NCI-H128 (cell line): ENCODE measurements around the gene KDM3B.
"Not testable (repeated sequence)": the region's sequence is repeated elsewhere in the genome, so short reads cannot be mapped to it uniquely, and the experiment has no call there.

ENCODE experiments used
- DNase-seq: peaks from one replicate; lab custom pipeline; 2025; ENCODE audit not compliant: unreplicated experiment; lab: John Stamatoyannopoulos, UW

The KDM3B gene

GRCh38 chr5:138466900-138467710, 114.6 kb downstream of the KDM3B start:
- no peak for DNase-seq

DNA sequence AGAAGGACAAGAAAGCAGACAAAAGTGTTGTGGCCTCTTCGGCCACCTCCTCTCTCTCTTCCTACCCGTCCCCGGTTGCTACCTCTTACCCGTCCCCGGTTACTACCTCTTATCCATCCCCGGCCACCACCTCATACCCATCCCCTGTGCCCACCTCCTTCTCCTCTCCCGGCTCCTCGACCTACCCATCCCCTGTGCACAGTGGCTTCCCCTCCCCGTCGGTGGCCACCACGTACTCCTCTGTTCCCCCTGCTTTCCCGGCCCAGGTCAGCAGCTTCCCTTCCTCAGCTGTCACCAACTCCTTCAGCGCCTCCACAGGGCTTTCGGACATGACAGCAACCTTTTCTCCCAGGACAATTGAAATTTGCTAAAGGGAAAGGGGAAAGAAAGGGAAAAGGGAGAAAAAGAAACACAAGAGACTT, 115.2 kb downstream of the KDM3B start:
- DNase-seq, result no peak

GRCh38 chr5:138468133-138468965, 115.9 kb downstream of the KDM3B start:
- DNase-seq, result no peak

DNA sequence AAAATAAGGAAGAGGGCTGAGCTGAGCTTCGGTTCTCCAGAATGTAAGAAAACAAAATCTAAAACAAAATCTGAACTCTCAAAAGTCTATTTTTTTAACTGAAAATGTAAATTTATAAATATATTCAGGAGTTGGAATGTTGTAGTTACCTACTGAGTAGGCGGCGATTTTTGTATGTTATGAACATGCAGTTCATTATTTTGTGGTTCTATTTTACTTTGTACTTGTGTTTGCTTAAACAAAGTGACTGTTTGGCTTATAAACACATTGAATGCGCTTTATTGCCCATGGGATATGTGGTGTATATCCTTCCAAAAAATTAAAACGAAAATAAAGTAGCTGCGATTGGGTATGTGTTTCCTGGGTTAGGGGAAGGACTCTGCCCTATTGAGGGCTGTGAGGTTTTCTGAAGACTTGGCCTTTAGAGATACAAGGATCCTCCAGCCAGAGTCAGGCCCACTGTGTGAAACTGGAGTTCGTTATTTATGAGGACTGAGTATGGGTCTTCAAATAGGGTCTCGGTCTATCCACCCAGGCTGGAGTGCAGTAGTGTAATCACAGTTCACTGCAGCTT, 116.6 kb downstream of the KDM3B start:
- DNase-seq, result no peak

DNA sequence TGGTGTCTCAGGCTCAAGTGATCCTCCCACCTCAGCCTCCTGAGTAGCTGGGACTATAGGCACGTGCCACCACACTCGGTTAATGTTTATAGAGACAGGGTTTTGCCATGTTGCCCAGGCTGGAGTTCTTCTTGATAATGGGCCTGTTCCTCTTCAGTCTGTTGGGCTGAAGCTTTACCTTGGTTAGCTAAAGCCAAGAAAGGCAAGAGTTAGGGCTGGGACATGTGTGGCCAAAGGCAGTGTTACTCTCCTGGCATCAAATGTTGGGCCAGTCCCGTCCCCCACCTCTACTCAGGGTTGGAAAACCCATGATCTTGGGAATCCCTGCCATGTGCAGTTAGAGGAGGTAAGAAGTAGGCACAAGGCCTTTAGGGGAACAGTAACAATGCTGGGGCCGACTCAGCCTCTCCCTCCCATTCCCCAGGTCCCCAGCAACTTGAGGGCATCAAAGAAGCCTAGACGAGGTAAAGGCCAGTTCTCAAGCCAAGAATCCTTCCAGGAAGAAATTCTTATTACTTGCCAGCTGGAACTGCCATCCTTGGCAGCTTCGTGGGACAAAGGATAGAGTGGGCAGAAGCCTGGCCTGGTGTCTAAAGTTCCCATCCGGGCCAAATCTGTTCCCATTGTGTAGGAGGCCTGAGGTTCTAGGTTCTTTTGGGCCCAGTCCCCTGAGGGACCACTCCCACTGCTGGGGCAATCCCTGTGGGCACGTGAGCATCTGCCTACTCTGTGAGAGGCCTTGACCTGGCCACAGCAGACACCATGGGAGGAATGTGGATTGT, 117.2 kb downstream of the KDM3B start:
- no peak for DNase-seq

DNA sequence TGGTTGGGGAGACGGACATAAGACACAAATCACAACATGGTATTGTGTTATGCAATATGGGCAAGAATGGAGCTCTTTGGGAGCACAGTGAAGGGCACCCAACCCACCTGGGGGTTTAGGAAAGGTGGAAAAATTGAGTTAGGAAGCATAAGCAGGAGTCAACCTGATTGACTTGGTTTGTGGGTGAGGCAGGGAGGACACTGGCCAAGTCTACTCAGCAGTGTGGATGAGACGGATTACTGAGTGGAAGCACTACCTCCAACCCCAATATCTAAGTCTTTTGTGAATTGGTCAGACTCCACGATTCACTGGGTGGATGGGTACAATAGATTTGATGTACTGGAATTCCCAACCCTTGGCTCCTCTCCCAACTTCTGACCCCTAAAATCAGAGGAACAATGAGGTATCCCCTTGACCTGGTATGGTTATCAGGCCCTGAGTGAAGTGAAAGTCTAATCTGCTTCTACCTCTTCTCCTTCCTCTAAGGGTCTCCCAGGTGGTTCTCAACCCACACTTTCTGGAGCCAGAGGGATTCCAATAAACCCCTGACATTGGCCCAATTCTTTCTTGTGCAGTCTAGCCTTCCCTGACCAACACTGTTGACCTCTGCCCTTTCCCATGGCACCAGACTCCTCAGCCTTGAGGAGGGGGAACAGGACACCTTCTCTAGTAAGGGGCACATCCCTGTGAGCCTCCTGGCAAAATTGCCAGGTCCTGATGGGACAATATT, 118.0 kb downstream of the KDM3B start:
- DNase-seq, result no peak

DNA sequence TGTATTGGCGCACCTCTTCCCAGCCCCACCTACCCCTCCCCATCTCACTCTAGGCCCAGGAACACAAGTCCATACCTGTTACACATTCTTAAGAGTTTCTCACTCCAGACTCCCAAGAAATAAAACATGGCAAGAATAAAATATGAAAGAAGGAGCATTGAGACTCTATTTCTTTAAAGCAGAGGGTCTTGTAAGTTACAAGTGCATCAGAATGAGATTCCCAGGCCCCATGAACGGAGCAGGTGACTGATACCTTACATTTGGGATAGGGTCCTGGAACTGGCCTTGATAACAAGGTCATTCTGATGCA, 118.5 kb downstream of the KDM3B start:
- DNase-seq, result no peak

DNA sequence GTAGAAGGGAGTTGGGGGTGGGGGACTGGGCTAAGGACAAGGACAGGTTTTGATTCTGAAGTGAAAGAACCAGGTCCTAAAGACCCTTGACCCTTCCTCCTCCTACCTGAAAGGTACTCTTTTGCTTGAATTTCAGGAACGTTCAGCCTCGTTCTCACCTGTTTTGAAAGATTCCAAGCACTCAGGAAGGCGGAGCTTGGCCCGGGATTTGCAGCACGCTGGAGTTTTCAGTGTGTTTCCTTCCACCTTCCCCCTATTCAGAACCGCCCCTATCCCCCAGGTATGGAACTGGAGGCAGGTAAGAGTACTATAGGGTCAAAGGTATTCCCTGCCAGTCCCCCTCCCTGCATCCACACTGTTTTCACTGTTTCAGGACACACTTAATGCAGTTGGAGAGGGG, 119.9 kb downstream of the KDM3B start:
- no peak for DNase-seq

DNA sequence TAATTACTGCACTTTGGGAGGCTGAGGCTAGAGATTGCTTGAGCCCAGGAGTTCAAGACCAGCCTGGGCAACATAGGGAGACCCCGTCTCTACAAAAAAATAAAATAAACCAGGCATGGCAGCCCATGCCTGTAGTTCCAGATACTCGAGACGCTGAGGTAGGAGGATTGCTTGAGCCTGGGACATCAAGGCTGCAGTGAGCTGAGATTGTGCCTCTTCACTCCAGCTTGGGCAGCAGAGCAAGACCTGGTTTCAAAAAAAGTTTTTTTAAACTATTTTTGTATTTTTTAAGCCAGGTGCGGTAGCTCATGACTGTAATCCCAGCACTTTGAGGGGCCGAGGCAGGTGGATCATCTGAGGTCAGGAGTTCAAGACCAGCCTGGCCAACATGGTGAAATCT, 120.7 kb downstream of the KDM3B start:
- not testable (repeated sequence) for DNase-seq

DNA sequence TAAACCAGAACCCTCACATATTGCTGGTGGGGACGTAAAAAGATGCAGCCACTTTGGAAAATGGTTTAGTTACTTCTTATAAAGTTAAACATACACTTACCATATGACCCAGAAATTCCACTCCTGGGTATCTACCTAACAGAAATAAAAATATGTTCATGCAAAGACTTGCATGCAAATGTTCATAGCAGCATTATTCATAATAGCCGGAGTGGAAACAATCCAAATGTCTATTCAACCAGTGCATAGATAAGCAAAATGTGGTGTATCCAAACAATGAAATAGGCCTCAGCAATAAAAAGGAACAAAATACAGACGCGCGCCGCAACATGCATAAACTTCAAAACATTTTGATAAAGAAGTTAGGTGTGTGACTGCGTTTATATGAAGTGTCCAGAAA, 124.4 kb downstream of the KDM3B start:
- no peak for DNase-seq

- no peak for DNase-seq
These were observed 130.2 kb downstream of the KDM3B start for GRCh38 chr5:138482638-138483037.
